Measurements from ENCODE around the gene CECR2. TPM values are rescaled to one million over a fixed set of nuclear protein-coding genes. Genes with fewer than 3 reads are reported as not detected.

The CECR2 gene
- polyA plus RNA-seq, 1 donor from 2014 or later = 2.1 TPM

GRCh38 chr22:17581631-17582030 lies 212.4 kb downstream of the CECR2 start:
- H2AFZ ChIP-seq (ENCODE audit: low read depth, low read length) = no peak overlapping the region
- no peak overlapping the region for H3K27ac ChIP-seq (ENCODE audit: low read length)
- H3K27me3 ChIP-seq (ENCODE audit: insufficient read depth, low read depth, low read length) = no peaks in the 10 kb centered on the region
- no peaks in the 10 kb centered on the region for H3K9me3 ChIP-seq (ENCODE audit: low read length)
- no peaks in the 10 kb centered on the region for H4K20me1 ChIP-seq (ENCODE audit: insufficient read depth)
- TF ChIP-seq RAD21 (conservative IDR thresholded peaks at IDR 0.05) (no peak), CTCF (IDR thresholded peaks at IDR 0.05; ENCODE audit: poor library complexity, severe bottlenecking) (no peak), POLR2AphosphoS5 (IDR thresholded peaks at IDR 0.05) (no peak), EP300 (conservative IDR thresholded peaks at IDR 0.05; ENCODE audit: poor library complexity, severe bottlenecking) (no peak), EZH2 (IDR thresholded peaks at IDR 0.05; ENCODE audit: borderline replicate concordance, insufficient read depth, low read length, poor library complexity, severe bottlenecking) (no peak), REST (IDR thresholded peaks at IDR 0.05; ENCODE audit: borderline replicate concordance) (no peak)
- no peaks in the 10 kb centered on the region for H3F3A ChIP-seq (ENCODE audit: insufficient read depth, low read length, poor library complexity, severe bottlenecking)
- H3K36me3 ChIP-seq (ENCODE audit: insufficient read depth, low read length) = no peaks in the 10 kb centered on the region
- no peak overlapping the region for H3K4me2 ChIP-seq (ENCODE audit: low read length)
- no peaks in the 10 kb centered on the region for H3K9me2 ChIP-seq (ENCODE audit: insufficient read depth, low read length)
- no peak overlapping the region for H3K4me3 ChIP-seq (ENCODE audit: low read length)
- no peak overlapping the region for H3K9ac ChIP-seq (ENCODE audit: low read length)
- no peaks in the 10 kb centered on the region for H3K79me2 ChIP-seq (replicated peaks; ENCODE audit: insufficient read depth, low read length)

- no peak for TF ChIP-seq RAD21 (conservative IDR thresholded peaks at IDR 0.05)
- no peak for TF ChIP-seq EP300 (conservative IDR thresholded peaks at IDR 0.05; ENCODE audit: poor library complexity, severe bottlenecking)
- no peak for TF ChIP-seq TAF1 (IDR thresholded peaks at IDR 0.05; ENCODE audit: low read depth)
- TF ChIP-seq MXI1 (conservative IDR thresholded peaks at IDR 0.05; ENCODE audit: poor library complexity, severe bottlenecking) = no peak
- TF ChIP-seq CTCF (IDR thresholded peaks at IDR 0.05; ENCODE audit: poor library complexity, severe bottlenecking) = no peak
- TF ChIP-seq REST (IDR thresholded peaks at IDR 0.05; ENCODE audit: borderline replicate concordance) = no peak
- no peak for TF ChIP-seq SMC3 (conservative IDR thresholded peaks at IDR 0.05; ENCODE audit: poor library complexity)
- TF ChIP-seq EZH2 (IDR thresholded peaks at IDR 0.05; ENCODE audit: borderline replicate concordance, insufficient read depth, low read length, poor library complexity, severe bottlenecking) = no peak
- TF ChIP-seq POLR2AphosphoS5 (IDR thresholded peaks at IDR 0.05) = no peak
- H3K9me2 ChIP-seq (ENCODE audit: insufficient read depth, low read length) = no peaks in the 10 kb centered on the region
Measured at GRCh38 chr22:17583151-17583550, 213.9 kb downstream of the CECR2 start.

More at GRCh38 chr22:17583151-17583550, 213.9 kb downstream of the CECR2 start:
- Histone ChIP-seq H2AFZ (ENCODE audit: low read depth, low read length) (no peak overlapping the region), H3K27me3 (ENCODE audit: insufficient read depth, low read depth, low read length) (no peaks in the 10 kb centered on the region), H3K36me3 (ENCODE audit: insufficient read depth, low read length) (no peaks in the 10 kb centered on the region), H4K20me1 (ENCODE audit: insufficient read depth) (no peaks in the 10 kb centered on the region), H3K79me2 (replicated peaks; ENCODE audit: insufficient read depth, low read length) (no peaks in the 10 kb centered on the region), H3K27ac (ENCODE audit: low read length) (no peak overlapping the region), H3F3A (ENCODE audit: insufficient read depth, low read length, poor library complexity, severe bottlenecking) (no peaks in the 10 kb centered on the region), H3K4me2 (ENCODE audit: low read length) (no peak overlapping the region), H3K9me3 (ENCODE audit: low read length) (no peaks in the 10 kb centered on the region), H3K4me3 (ENCODE audit: low read length) (no peak overlapping the region), H3K9ac (ENCODE audit: low read length) (no peak overlapping the region)
